Adrenal gland (tissue), 5 donors: ENCODE data around the gene RBM23.
"Not testable (repeated sequence)": the region's sequence is repeated elsewhere in the genome, so short reads cannot be mapped to it uniquely, and the experiment has no call there.

ENCODE experiments used
- CTCF ChIP-seq, 6 experiments: fragments of 450-650 bp in 4 of 6; fragments of 200-600 bp in 2 of 6; sonication (generic) in 1 of 6; IDR thresholded peaks; 1 replicate in 5 of 6; 2 replicates in 1 of 6; pipeline versions ENCODE4 v1.5.1 to v1.8.0; 2016 to 2021; ENCODE audit warnings: antibody characterized with exemption in 6 of 6, mild to moderate bottlenecking in 2 of 6, moderate library complexity in 1 of 6
- POLR2A ChIP-seq, 2 donors: fragments of 450-650 bp; IDR thresholded peaks; one replicate each; pipeline ENCODE4 v1.6.1; 2017; ENCODE audit warnings: antibody characterized with exemption in 2 of 2, mild to moderate bottlenecking in 2 of 2, moderate library complexity in 1 of 2
- donor health status: DM: no; HTN: no; CAD: no.

- not testable (repeated sequence) for TF ChIP-seq CTCF, POLR2A (IDR thresholded peaks at IDR 0.05)
Measured at GRCh38 chr14:22852178-22852577, 66.8 kb downstream of the RBM23 start.
